Neural crest cell (in vitro differentiated cells): Measurements from ENCODE around the gene TMED7. TPM values are rescaled to one million over a fixed set of nuclear protein-coding genes. Genes with fewer than 3 reads are reported as not detected.

Source experiments
- DNase-seq: peaks from one replicate; pipeline ENCODE4 v3.0.0; 2021; ENCODE audit warnings: low read depth, mixed read lengths, low spot score
- H3K27ac Mint-ChIP-seq: one replicate; pipeline ENCODE4 v1.8.0; 2021; ENCODE audit warnings: mild to moderate bottlenecking, mixed read lengths; ENCODE audit not compliant: unreplicated experiment
- H3K27me3 Mint-ChIP-seq: 2 replicates; pipeline ENCODE4 v1.8.0; 2021; ENCODE audit warnings: low read depth, mild to moderate bottlenecking, mixed read lengths
- H3K36me3 Mint-ChIP-seq: 2 replicates; pipeline ENCODE4 v1.8.0; 2021; ENCODE audit warnings: low read depth, mild to moderate bottlenecking, mixed read lengths
- H3K4me1 Mint-ChIP-seq: 2 replicates; pipeline ENCODE4 v1.8.0; 2021; ENCODE audit warnings: mixed read lengths
- H3K4me3 Mint-ChIP-seq: one replicate; pipeline ENCODE4 v1.8.0; 2021; ENCODE audit warnings: mild to moderate bottlenecking, mixed read lengths
- H3K9me3 Mint-ChIP-seq: 2 replicates; pipeline ENCODE4 v1.8.0; 2021; ENCODE audit warnings: mixed read lengths
- CTCF ChIP-seq: fragments of 200-600 bp; sonication (generic); conservative IDR thresholded peaks from 2 replicates; pipeline ENCODE4 v1.5.0; 2021; ENCODE audit warnings: antibody characterized with exemption, mild to moderate bottlenecking
- total RNA-seq: library from RNA; stranded (reverse); gene quantifications from 2 replicates; pipeline ENCODE4 v1.2.1, GENCODE V29; 2021

TMED7 gene
- total RNA-seq, 1 donor from 2014 or later = 56.5 TPM

GRCh38 chr5:115584501-115584900 lies 41.3 kb downstream of the TMED7 start:
- TF ChIP-seq CTCF = no peak
- no peaks in the 10 kb centered on the region for H3K4me1 Mint-ChIP-seq
- no peak overlapping the region for H3K27ac Mint-ChIP-seq
- no peaks in the 10 kb centered on the region for H3K9me3 Mint-ChIP-seq
- no peak for DNase-seq
- H3K27me3 Mint-ChIP-seq = no peaks in the 10 kb centered on the region
- H3K36me3 Mint-ChIP-seq = no peaks in the 10 kb centered on the region
- H3K4me3 Mint-ChIP-seq = no peak overlapping the region

- Mint-ChIP-seq H3K27me3 (no peaks in the 10 kb centered on the region), H3K9me3 (no peaks in the 10 kb centered on the region), H3K27ac (no peak overlapping the region)
Observed at GRCh38 chr5:115583474-115583873, 42.4 kb downstream of the TMED7 start.

GRCh38 chr5:115580941-115581340 lies 44.9 kb downstream of the TMED7 start:
- no peak overlapping the region for H3K4me3 Mint-ChIP-seq
- no peaks in the 10 kb centered on the region for H3K4me1 Mint-ChIP-seq
- no peaks in the 10 kb centered on the region for H3K27me3 Mint-ChIP-seq
- no peak for DNase-seq
- H3K36me3 Mint-ChIP-seq = peaks cover 4% of the 10 kb centered on the region
- H3K9me3 Mint-ChIP-seq = no peaks in the 10 kb centered on the region
- H3K27ac Mint-ChIP-seq = no peak overlapping the region
- no peak for TF ChIP-seq CTCF

More at GRCh38 chr5:115583474-115583873, 42.4 kb downstream of the TMED7 start:
- TF ChIP-seq CTCF = no peak
- no peak for DNase-seq
- no peaks in the 10 kb centered on the region for H3K4me1 Mint-ChIP-seq
- no peaks in the 10 kb centered on the region for H3K36me3 Mint-ChIP-seq
- no peak overlapping the region for H3K4me3 Mint-ChIP-seq

GRCh38 chr5:115579747-115580173 lies 46.1 kb downstream of the TMED7 start:
- no peaks in the 10 kb centered on the region for H3K9me3 Mint-ChIP-seq
- TF ChIP-seq CTCF = no peak

GRCh38 chr5:115579216-115579615 lies 46.6 kb downstream of the TMED7 start:
- TF ChIP-seq CTCF = no peak
- Mint-ChIP-seq H3K27me3 (no peaks in the 10 kb centered on the region), H3K27ac (no peak overlapping the region), H3K4me3 (no peak overlapping the region), H3K9me3 (no peaks in the 10 kb centered on the region), H3K36me3 (peaks cover 4% of the 10 kb centered on the region), H3K4me1 (peaks cover 3% of the 10 kb centered on the region)
- DNase-seq = no peak

More at GRCh38 chr5:115579747-115580173, 46.1 kb downstream of the TMED7 start:
- DNase-seq = no peak
- no peaks in the 10 kb centered on the region for H3K4me1 Mint-ChIP-seq
- H3K4me3 Mint-ChIP-seq = no peak overlapping the region
- H3K36me3 Mint-ChIP-seq = peaks cover 4% of the 10 kb centered on the region
- H3K27me3 Mint-ChIP-seq = no peaks in the 10 kb centered on the region
- H3K27ac Mint-ChIP-seq = no peak overlapping the region

GRCh38 chr5:115578657-115579056 lies 47.2 kb downstream of the TMED7 start:
- H3K4me1 Mint-ChIP-seq = peaks cover 4% of the 10 kb centered on the region
- H3K4me3 Mint-ChIP-seq = no peak overlapping the region
- peaks cover 4% of the 10 kb centered on the region for H3K36me3 Mint-ChIP-seq
- no peak for DNase-seq
- no peak for TF ChIP-seq CTCF
- H3K27ac Mint-ChIP-seq = no peak overlapping the region
- no peaks in the 10 kb centered on the region for H3K9me3 Mint-ChIP-seq
- no peaks in the 10 kb centered on the region for H3K27me3 Mint-ChIP-seq
